Measurements from ENCODE around the gene ITPR2. TPM values are rescaled to one million over a fixed set of nuclear protein-coding genes. Genes with fewer than 3 reads are reported as not detected.
A peak's percentile ranks its signal among the peaks of the same experiment; 100 is the strongest.

Gene ITPR2
- total RNA-seq, 4 donors from 2014 or later, result 32.6 to 87.5 (median 51.9) TPM

GRCh38 chr12:26406813-26407212 is 426.2 kb downstream of the ITPR2 start:
- TF ChIP-seq CTCF (IDR thresholded peaks at IDR 0.05) (no peak), POLR2A (IDR thresholded peaks at IDR 0.05) (no peak)
- Histone ChIP-seq H3K4me1 (no peaks in the 10 kb centered on the region), H3K27me3 (no peaks in the 10 kb centered on the region), H3K9me3 (no peaks in the 10 kb centered on the region), H3K4me3 (no peak overlapping the region), H3K36me3 (peaks cover 0 to 7% (median 0%) of the 10 kb centered on the region in 3 donors), H3K27ac (no peak overlapping the region)
- DNase-seq, result no peak

DNA sequence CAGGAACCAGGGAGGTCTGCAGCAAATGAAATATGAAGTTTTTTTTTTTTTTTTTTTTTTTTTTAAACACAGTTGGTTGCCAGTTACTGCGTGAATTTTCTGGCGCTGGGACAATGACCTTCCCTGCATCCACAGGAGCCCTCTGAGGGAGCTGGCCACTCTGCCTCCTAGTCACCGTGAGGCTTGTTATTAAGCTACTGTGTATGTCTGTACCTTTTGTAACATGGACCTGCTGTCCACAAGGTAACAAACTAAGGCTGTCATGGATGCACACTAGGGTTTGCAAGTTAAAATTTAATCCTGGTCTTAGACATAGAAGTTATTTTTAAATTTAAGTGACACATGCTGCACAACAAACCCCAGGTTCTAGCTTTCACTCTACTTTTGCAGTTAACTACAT is 426.6 kb downstream of the ITPR2 start:
- H3K9me3 ChIP-seq, result no peaks in the 10 kb centered on the region
- no peak for DNase-seq
- no peak overlapping the region for H3K27ac ChIP-seq
- H3K27me3 ChIP-seq, result no peaks in the 10 kb centered on the region
- no peak overlapping the region for H3K4me3 ChIP-seq
- TF ChIP-seq POLR2A (IDR thresholded peaks at IDR 0.05), result no peak
- TF ChIP-seq CTCF (IDR thresholded peaks at IDR 0.05), result no peak
- H3K36me3 ChIP-seq, result peaks cover 0 to 7% (median 0%) of the 10 kb centered on the region in 3 donors
- no peaks in the 10 kb centered on the region for H3K4me1 ChIP-seq

- Histone ChIP-seq H3K27ac (no peak overlapping the region), H3K27me3 (no peaks in the 10 kb centered on the region), H3K36me3 (no peaks in the 10 kb centered on the region), H3K4me3 (no peak overlapping the region), H3K4me1 (no peaks in the 10 kb centered on the region), H3K9me3 (no peaks in the 10 kb centered on the region)
- no peak for DNase-seq
- no peak for TF ChIP-seq CTCF (IDR thresholded peaks at IDR 0.05)
- TF ChIP-seq POLR2A (IDR thresholded peaks at IDR 0.05), result no peak
Observed at GRCh38 chr12:26403601-26404000, 429.4 kb downstream of the ITPR2 start.

DNA sequence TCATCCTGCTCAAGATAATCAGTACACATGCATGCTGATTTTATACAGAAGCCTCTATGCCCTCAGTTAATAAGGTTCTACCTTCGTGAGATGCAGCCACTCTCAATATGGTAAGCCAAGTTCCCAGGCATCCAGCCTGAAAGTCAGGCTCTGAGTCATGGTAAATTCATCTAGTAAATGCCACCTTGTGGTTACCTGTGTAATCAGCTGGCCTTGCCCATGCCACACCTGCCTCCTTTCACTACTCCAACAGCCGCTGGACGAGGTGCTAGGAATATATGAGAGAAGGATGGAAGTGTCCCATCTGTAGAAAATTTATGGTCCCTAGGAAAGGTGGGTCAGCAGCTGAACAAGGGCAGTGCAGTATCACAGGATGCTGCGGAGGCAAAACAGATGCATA is 430.3 kb downstream of the ITPR2 start:
- no peaks in the 10 kb centered on the region for H3K4me1 ChIP-seq
- H3K36me3 ChIP-seq, result no peaks in the 10 kb centered on the region
- no peaks in the 10 kb centered on the region for H3K9me3 ChIP-seq
- no peak overlapping the region for H3K27ac ChIP-seq
- H3K4me3 ChIP-seq, result no peak overlapping the region
- DNase-seq, result peak in 1 of 3 donors; percentile 66
- H3K27me3 ChIP-seq, result no peaks in the 10 kb centered on the region
- TF ChIP-seq POLR2A (IDR thresholded peaks at IDR 0.05), result no peak
- peak in 4 of 6 experiments; percentile 30 to 67 (median 57) for TF ChIP-seq CTCF (IDR thresholded peaks at IDR 0.05)

DNA sequence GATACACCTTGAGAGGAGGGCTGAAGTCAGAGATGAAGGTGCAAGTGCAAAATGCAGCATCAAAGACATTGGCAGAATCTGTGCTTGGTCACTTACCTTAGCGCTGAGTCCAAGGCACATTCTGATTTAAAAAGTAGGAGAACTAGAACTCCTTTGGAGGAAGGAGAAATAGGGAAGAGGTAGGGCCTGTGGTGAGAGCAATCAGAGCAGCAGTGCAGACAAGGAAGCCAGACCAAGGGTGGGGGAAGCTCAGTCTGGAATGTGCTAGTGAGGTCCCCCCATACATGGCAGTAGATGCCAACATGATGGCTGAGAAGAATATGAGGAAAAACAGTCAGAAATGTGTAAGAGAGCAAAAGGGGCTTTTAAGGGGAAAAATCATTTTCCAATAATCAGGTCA is 431.1 kb downstream of the ITPR2 start:
- no peak overlapping the region for H3K27ac ChIP-seq
- H3K4me1 ChIP-seq, result no peaks in the 10 kb centered on the region
- no peak overlapping the region for H3K4me3 ChIP-seq
- H3K36me3 ChIP-seq, result no peaks in the 10 kb centered on the region
- TF ChIP-seq CTCF (IDR thresholded peaks at IDR 0.05) (no peak), POLR2A (IDR thresholded peaks at IDR 0.05) (no peak)
- H3K27me3 ChIP-seq, result no peaks in the 10 kb centered on the region
- DNase-seq, result no peak
- no peaks in the 10 kb centered on the region for H3K9me3 ChIP-seq

DNA sequence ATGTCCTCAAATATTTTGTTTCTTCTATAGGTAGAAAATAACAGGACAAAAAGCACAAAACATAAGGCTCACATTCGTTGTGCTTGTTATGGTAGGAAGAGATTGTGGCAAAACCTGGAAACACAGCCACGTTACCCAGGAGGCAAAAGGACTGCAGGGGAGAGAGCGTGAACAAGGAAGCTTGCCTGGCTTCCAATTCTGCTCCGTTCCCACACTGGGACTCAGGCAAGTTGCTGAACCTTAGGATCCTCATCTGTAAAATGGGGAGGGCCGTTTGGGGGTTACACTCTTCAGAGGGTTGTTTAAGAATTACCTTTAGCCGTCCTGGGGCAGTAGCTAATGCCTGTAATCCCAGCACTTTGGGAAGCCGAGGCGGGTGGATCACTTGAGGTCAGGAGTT is 432.4 kb downstream of the ITPR2 start:
- Histone ChIP-seq H3K4me1 (no peaks in the 10 kb centered on the region), H3K36me3 (peaks cover 0 to 1% (median 0%) of the 10 kb centered on the region in 3 donors), H3K4me3 (no peak overlapping the region), H3K27ac (no peak overlapping the region), H3K9me3 (no peaks in the 10 kb centered on the region), H3K27me3 (no peaks in the 10 kb centered on the region)
- TF ChIP-seq CTCF (IDR thresholded peaks at IDR 0.05), result no peak
- TF ChIP-seq POLR2A (IDR thresholded peaks at IDR 0.05), result no peak
- no peak for DNase-seq

Data from Peyer's patch (tissue), 4 donors.